ENCODE data around the gene NCAPH2. TPM values are rescaled to one million over a fixed set of nuclear protein-coding genes. Genes with fewer than 3 reads are reported as not detected.

The NCAPH2 gene
- polyA plus RNA-seq, 3 donors, result 12.5 to 23.6 (median 18.1) TPM

DNA sequence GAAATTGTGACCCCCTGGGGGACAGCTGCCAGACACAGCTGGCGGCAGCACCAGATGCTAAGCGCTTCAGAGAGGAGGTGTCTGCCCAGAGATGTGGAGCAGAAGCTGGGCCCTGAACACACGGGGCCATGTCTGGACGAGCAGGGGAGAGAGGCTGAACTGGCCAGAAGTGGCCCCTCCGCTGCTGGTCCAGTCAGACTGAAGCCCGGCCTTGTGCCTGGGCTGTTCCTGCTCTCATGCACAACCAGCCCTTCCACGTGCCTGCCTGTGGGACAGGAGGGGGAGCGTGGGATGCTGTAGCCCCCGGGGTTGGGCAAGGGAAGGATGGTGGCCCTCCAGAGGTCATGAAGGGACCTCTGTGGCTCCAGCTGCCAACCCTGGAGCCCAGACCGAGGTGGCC is 24.9 kb upstream of the NCAPH2 start:
- TF ChIP-seq, protein P1, sequence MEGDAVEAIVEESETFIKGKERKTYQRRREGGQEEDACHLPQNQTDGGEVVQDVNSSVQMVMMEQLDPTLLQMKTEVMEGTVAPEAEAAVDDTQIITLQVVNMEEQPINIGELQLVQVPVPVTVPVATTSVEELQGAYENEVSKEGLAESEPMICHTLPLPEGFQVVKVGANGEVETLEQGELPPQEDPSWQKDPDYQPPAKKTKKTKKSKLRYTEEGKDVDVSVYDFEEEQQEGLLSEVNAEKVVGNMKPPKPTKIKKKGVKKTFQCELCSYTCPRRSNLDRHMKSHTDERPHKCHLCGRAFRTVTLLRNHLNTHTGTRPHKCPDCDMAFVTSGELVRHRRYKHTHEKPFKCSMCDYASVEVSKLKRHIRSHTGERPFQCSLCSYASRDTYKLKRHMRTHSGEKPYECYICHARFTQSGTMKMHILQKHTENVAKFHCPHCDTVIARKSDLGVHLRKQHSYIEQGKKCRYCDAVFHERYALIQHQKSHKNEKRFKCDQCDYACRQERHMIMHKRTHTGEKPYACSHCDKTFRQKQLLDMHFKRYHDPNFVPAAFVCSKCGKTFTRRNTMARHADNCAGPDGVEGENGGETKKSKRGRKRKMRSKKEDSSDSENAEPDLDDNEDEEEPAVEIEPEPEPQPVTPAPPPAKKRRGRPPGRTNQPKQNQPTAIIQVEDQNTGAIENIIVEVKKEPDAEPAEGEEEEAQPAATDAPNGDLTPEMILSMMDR (IDR thresholded peaks at IDR 0.05), result no peak
- Histone ChIP-seq H3K4me3 (replicated peaks in 1 of 3; ENCODE audit: low read depth in 2 of 3, low read length in 3 of 3) (no peak overlapping the region), H3K9me3 (replicated peaks in 1 of 2; ENCODE audit: control insufficient read depth in 1 of 2, insufficient read depth in 1 of 2, low read length in 2 of 2) (no peaks in the 10 kb centered on the region), H3K79me2 (ENCODE audit: insufficient read depth, low read length) (no peaks in the 10 kb centered on the region), H2AFZ (ENCODE audit: insufficient read depth, low read depth, low read length, poor library complexity, severe bottlenecking) (no peak overlapping the region), H3K27ac (ENCODE audit: low read depth in 1 of 2, low read length in 2 of 2) (no peak overlapping the region), H3K4me2 (replicated peaks; ENCODE audit: extremely low read depth, low read length, poor library complexity, severe bottlenecking) (no peak overlapping the region), H4K20me1 (ENCODE audit: insufficient read depth, low read length) (no peaks in the 10 kb centered on the region), H3K27me3 (ENCODE audit: control insufficient read depth in 2 of 2, insufficient read depth in 2 of 2, low read length in 2 of 2) (peaks cover 9 to 44% of the 10 kb centered on the region in 2 donors), H3K9ac (ENCODE audit: insufficient read depth, low read length, poor library complexity, severe bottlenecking) (no peak overlapping the region), H3K4me1 (ENCODE audit: control insufficient read depth in 1 of 2, insufficient read depth in 2 of 2, low read length in 2 of 2) (peaks cover 5 to 14% of the 10 kb centered on the region in 2 donors), H3K36me3 (replicated peaks in 1 of 2; ENCODE audit: control insufficient read depth in 1 of 2, insufficient read depth in 2 of 2, low read length in 2 of 2) (no peaks in the 10 kb centered on the region)
- no peak for DNase-seq
- H3K27ac Mint-ChIP-seq, result no peak overlapping the region
- intact Hi-C loops (cut with micrococcal nuclease), result no loop called here
- H3K4me1 Mint-ChIP-seq, result peaks cover 2% of the 10 kb centered on the region
- WGBS (ENCODE audit: insufficient coverage), result 97% methylated on average over 9 of the region's 10 CpGs
- H3K9me3 Mint-ChIP-seq, result peaks cover 0 to 12% (median 6%) of the 10 kb centered on the region in 7 donors
- H3K36me3 Mint-ChIP-seq, result peaks cover 0 to 2% of the 10 kb centered on the region in 2 donors
- peak overlapping the region in 1 of 2 donors; percentile 42 for H3K4me3 Mint-ChIP-seq
- peaks cover 35 to 69% (median 38%) of the 10 kb centered on the region in 3 donors for H3K27me3 Mint-ChIP-seq (ENCODE audit: low read depth in 3 of 3)

DNA sequence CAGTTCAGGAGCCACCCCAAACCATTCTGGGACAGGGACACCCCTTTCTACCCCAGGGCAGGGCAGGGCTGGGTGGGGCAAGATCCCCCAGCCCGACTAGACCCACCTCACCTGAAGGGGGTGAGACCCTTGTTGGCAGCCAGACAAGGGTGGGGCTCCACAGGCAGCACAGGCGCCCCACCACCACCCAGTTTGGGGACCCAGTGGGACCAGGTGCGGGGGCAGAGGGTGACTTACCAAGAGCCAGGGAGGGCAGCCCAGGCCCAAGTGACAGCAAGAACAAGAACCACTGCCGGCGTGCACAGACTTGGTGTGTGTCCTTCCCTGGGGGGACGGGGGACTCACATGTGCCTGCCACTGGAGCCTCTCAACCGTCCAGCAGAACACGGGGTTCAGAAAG is 24.5 kb upstream of the NCAPH2 start:
- intact Hi-C loops (cut with micrococcal nuclease), result no loop called here
- Histone ChIP-seq H3K36me3 (replicated peaks in 1 of 2; ENCODE audit: control insufficient read depth in 1 of 2, insufficient read depth in 2 of 2, low read length in 2 of 2) (no peaks in the 10 kb centered on the region), H3K9ac (ENCODE audit: insufficient read depth, low read length, poor library complexity, severe bottlenecking) (no peak overlapping the region), H3K4me2 (replicated peaks; ENCODE audit: extremely low read depth, low read length, poor library complexity, severe bottlenecking) (no peak overlapping the region), H3K27ac (ENCODE audit: low read depth in 1 of 2, low read length in 2 of 2) (no peak overlapping the region), H4K20me1 (ENCODE audit: insufficient read depth, low read length) (no peaks in the 10 kb centered on the region), H2AFZ (ENCODE audit: insufficient read depth, low read depth, low read length, poor library complexity, severe bottlenecking) (no peak overlapping the region), H3K27me3 (ENCODE audit: control insufficient read depth in 2 of 2, insufficient read depth in 2 of 2, low read length in 2 of 2) (peaks cover 9 to 43% of the 10 kb centered on the region in 2 donors), H3K4me1 (ENCODE audit: control insufficient read depth in 1 of 2, insufficient read depth in 2 of 2, low read length in 2 of 2) (peaks cover 5 to 14% of the 10 kb centered on the region in 2 donors), H3K4me3 (replicated peaks in 1 of 3; ENCODE audit: low read depth in 2 of 3, low read length in 3 of 3) (no peak overlapping the region), H3K9me3 (replicated peaks in 1 of 2; ENCODE audit: control insufficient read depth in 1 of 2, insufficient read depth in 1 of 2, low read length in 2 of 2) (no peaks in the 10 kb centered on the region), H3K79me2 (ENCODE audit: insufficient read depth, low read length) (no peaks in the 10 kb centered on the region)
- DNase-seq, result no peak
- peaks cover 0 to 12% (median 6%) of the 10 kb centered on the region in 7 donors for H3K9me3 Mint-ChIP-seq
- peaks cover 0 to 2% of the 10 kb centered on the region in 2 donors for H3K36me3 Mint-ChIP-seq
- WGBS (ENCODE audit: insufficient coverage), result 100% methylated on average over 7 of the region's 8 CpGs
- H3K4me1 Mint-ChIP-seq, result peaks cover 2% of the 10 kb centered on the region
- no peak overlapping the region for H3K27ac Mint-ChIP-seq
- H3K4me3 Mint-ChIP-seq, result no peak overlapping the region
- peaks cover 32 to 65% (median 36%) of the 10 kb centered on the region in 3 donors for H3K27me3 Mint-ChIP-seq (ENCODE audit: low read depth in 3 of 3)
- TF ChIP-seq, protein P1 (IDR thresholded peaks at IDR 0.05), result no peak
